Measurements from ENCODE around the gene ZBTB20.

ZBTB20 gene

DNA sequence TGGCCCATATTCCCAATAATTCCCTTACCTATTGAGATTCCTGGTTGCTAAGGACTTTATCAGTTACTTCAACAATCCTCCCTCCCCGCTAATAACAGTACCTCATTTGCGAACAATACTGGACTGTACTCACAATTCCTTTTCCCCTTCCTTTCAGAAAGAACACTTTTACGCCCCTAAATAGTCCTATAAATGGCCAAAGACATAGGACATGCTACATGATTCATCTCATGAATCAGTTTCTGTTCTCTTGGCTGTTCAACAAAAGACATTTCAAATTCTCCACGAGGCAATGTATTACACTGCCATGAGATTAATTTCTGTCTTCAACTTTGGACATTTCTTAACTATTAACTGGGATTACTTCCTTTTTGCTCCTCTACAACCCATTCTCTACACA is 588.8 kb downstream of the ZBTB20 start:
- DNase-seq: no peak

- DNase-seq: no peak
These were observed 589.3 kb downstream of the ZBTB20 start for GRCh38 chr3:114557791-114558190.

DNA sequence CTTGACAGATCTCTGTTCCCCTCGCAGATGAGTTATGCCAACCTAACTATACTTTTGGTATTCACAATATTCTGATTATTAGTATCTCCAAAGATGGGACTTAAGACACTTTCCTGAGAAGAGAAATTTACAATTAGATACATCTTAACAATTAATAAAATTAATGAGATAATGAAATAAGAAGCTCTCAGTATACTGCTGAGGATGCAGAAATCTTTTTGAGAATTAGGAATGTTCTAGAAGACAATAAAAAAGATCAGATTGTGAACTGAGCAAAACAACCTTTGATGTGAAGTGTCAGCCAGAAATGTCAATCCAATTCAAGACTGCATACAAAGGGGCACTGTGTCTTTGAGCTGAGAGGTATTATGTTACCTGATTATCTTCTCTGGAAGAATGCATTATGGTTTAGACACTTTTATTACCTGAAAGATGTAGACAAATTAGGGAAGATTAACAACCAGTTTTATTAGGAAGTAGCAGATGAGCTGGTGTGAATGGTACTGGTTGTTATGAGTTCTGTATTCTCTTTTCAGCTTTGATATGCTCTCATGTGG is 590.4 kb downstream of the ZBTB20 start:
- DNase-seq: no peak

DNA sequence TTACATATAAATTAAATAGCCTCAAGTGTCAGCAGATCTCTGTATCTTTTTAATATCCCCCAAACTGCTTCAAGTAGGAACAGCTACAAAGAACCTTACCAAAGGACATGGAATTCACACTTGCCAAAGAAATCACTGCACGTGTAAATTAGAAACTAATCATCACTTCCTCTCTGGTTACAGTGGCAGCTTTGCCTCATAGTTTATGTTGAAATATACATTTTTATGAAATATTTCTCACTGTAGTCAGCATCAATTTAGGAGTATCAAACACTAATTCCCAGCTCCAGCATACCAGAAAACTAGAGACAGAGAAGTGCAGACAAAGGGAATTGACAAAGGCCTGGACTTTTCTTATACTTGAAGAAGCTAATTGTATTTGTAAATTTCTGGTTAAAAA is 592.4 kb downstream of the ZBTB20 start:
- no peak for DNase-seq

DNA sequence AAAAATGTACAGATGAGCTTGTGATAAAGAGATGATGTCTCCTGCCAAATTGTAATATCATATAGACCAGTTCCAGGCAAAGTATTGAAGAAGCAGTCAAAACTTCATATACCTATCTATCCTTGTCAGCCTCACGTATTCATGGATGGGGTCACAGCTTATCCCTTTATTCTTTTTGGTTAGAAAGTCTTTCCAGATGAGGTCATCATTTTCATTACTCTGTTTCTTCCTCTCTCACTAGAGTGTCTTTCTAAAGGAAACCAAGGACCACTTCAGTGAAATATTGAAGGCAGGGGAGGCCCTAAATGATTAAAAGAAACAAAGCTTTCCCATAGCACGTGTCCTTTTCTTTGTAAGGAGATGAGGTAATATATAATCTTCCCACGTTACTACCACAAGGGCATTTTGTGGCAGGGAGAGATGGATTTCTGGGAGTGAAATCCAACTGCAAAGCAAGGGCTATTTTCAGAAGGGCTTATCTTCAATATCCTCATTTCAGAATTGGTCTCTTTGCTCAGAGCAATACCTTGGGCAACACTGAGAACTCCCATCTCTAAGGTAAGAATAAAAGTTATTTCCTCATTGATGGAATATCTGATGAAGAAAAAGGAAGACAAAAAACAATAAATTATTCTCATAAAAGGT is 593.0 kb downstream of the ZBTB20 start:
- DNase-seq: no peak

- DNase-seq: no peak
These were observed 594.6 kb downstream of the ZBTB20 start for GRCh38 chr3:114552527-114552812.

DNA sequence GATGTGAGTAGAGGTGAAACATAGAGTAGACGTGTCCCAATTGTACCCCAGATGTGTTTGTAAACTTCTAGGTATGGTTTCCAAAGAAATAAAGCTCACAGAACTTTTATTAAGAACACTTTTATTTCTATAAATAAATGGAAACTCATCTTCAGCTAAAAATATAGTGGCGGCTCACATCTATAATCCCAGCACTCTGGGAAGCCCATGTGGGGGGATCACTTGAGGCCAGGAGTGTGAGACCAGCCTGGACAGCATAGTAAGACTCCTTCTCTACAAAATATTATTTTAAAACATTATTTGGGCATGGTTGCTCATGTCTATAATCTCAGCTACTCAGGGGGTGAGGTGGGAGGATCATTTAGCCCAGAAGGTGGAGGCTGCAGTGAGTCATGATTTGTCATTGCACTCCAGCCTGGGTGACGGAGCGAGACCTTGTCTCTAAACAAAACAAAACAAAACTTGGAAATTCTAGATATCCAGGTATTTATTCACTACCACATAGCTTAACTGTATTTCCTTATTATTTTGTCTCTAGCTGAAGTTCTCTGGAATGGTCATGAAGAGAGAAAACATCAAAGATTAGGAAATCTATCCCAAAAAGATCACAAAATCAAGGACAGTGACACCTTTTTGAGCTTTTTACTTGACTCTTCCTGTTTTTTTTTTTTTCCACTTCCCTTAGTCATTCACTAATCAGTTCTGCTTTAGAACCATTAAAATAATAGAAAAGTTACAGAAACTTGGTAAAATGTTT is 595.1 kb downstream of the ZBTB20 start:
- no peak for DNase-seq

DNA sequence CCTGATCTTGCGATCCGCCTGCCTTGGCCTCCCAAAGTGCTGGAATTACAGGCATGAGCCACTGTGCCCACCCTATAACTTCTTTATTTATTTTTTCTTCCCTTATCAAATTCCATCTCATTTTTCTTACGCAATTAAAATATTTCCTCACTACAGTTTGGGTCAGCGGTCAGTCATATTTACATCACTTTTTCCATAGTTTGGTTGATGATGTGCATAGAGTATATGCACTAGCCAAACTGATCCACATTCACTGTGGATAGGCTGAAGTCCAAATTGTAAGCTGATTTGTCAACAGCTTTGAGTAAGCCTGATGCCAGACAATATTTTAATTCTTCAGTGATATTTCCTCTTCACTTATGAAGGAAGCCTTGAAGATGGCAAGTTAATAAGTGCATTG is 596.9 kb downstream of the ZBTB20 start:
- DNase-seq: no peak

GRCh38 chr3:114545193-114545592 is 601.9 kb downstream of the ZBTB20 start:
- DNase-seq: no peak

- DNase-seq: no peak
These were observed 604.7 kb downstream of the ZBTB20 start for GRCh38 chr3:114542359-114542758.

- no peak for DNase-seq
These were observed 607.6 kb downstream of the ZBTB20 start for GRCh38 chr3:114539525-114539924.

DNA sequence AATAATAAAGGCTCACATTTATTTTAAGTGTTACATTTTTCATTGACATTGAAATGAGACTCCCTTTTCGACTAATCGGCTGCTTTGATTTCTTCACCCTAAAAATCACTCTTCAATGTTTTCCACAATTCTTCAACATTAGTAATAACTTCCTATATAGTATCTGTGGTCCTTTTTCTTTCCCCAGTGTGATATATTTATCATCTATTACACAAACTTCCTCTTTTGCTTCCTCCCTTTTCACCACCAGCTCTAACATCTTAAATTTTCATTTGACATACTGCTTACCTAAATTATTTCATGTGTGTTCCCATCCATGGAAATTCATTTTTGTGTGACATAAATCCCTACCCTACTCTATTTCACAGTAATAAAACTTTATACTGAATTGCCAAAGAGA is 608.9 kb downstream of the ZBTB20 start:
- no peak for DNase-seq

DNA sequence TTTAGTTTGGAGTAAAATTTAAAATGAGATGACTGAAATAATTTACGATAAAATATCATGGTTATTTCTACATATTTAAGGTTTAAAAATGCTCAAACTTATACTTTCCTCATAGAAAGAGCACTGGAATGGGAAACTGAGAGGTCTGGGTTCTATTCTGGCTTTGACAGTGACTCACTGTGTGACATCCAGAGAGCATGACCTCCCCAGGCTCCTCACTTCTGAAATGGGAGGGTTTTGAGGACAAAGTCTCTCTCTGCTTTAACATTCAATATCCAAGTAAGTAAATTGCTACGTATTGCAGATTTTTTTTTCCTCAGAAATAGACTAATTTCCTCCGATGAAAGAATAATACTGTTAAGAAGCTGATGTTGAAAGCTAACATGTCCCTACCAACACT is 618.6 kb downstream of the ZBTB20 start:
- no peak for DNase-seq

GRCh38 chr3:114527036-114527644 is 619.9 kb downstream of the ZBTB20 start:
- DNase-seq: no peak

DNA sequence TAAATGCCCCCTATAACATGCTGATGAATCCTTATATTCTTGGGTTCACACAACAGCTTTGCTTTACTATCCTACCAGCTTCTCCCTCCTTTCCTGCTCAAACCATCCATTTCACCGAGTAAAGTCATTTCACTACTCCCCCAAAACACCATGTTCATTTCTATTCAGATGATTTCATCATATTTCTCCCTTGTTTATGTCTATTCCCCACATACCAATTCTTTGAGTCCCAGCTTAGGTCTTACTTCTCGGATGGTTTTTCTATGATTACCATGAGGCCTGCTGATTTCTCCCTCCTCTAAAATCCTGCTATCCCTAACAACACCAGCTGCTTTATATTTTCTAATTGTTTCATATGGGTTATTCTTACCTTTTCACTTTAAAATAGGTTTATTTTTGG is 621.8 kb downstream of the ZBTB20 start:
- DNase-seq: no peak

DNA sequence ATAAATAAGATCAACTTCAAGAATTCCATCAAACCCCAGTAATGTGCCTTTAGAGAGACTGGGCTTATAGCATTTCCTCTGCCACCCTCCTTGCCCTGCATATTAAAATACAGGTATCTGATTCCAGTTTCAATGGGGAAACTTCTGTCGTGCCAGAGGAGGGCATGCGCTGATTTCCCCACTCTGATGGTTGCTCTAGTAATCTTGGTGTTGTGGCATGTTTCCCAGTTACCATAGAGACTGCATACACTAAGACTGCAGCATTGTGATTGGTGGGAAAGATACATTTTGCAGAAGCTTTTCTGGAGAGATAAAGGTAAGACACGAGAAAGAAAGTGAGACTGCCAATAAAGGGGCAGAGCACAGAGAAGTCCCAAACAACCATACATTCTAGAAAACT is 627.7 kb downstream of the ZBTB20 start:
- no peak for DNase-seq

DNA sequence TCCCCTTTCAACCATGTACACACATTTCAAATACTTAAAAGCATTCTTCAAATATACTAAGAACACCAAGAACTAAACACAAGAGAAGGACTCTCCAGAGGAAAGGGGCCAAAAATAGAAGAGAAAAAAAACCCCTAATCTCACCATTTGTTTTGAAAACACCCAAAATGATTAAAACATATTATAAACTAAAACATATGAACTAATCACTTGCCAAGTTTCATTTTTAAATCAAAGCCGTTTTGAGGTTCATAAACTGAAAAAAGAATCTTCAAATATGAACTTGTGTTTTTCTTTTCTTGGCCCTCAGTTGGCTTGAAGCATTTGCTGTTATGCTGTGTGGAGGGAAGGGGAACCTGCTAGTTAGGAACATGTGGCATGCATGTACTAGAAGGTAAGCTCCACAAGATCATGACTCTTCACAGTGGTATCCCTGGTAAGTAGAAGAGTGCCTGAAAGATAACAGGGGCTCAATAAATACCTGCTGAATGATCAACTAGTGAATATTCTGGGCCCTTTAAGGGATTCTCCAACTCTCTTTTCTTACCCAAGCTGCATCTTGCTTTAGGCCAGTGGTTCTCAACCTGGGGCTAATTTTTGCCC is 628.8 kb downstream of the ZBTB20 start:
- no peak for DNase-seq

DNA sequence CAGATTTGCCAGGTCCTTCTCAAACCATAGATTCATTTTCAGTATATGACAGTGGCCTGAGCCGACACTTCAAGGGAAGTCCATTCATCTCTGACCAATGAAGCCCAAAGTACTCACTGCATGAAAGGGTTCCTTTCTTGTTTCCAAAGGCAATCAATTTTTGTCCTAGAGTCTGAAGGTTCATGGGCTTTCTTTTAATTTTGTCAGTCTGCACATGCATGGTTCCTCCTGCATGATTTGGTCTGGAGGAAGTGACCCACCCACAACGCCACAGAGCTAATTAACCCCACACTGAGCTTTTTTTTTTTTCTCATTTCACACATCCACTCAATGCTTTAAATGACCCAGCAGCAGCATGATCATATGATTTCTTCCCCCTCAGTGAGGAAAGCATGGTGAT is 636.9 kb downstream of the ZBTB20 start:
- DNase-seq: no peak

DNA sequence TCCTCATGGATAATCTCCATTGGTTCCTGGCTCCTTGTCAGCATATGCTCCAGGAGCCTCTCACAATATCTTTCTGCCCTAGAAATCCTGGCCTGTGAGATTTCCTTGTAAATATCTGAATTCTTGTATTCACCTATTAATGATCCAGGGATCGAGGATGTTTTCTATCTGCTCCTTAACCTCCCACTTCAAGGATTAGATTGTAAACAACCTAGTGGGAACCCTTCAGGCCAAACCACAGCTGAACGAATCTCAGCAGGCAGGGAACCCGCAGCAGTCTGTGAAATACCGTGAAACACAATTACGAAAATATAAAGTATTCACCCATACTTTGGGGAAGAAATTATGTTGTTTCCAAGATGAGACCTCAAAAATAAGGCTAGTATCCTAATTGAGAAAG is 637.3 kb downstream of the ZBTB20 start:
- DNase-seq: no peak

DNA sequence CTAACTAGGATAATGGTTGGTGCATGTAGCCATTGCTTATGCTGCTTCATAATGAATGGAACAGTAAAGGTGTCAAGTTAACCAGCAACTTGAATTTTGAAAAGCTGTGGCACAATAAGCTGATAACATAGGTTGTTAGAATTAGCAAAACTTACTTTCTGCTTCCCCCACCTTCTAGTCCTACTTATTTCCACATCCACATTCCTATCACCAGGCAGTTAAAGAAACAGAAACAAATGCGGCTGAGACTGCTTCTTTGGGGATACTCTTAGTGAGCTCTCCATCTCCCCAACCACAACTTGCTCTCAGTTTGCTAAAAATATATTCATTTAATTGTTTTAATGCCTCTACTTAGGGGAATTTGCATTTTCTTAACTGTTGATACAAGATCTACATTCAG is 638.1 kb downstream of the ZBTB20 start:
- DNase-seq: no peak

DNA sequence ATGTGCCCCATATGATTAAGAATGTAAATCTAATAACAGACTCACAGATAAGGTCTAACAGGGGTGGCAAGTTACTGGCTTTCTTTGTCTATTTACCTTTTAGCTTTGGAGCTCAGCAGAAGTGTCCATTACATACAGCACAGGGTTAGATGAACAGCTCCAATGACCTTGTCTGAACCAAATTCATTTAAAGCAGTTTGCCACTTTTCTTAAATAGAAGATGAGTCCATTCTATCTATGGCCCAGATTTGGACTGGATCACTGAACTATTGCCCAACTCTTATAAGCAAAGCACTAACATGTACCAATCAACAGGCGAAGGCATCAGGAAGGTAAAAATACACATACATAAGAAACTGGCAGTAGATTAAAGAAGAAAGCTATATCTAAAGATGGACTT is 638.9 kb downstream of the ZBTB20 start:
- DNase-seq: no peak

- no peak for DNase-seq
These were observed 640.3 kb downstream of the ZBTB20 start for GRCh38 chr3:114506591-114507300.

- DNase-seq: no peak
These were observed 642.0 kb downstream of the ZBTB20 start for GRCh38 chr3:114504941-114505628.

All from COR-L47 (cell line).